Keratinocyte (primary cell): ENCODE results near the gene GNB4. TPM values are rescaled to one million over a fixed set of nuclear protein-coding genes. Genes with fewer than 3 reads are reported as not detected.
A peak's percentile ranks its signal among the peaks of the same experiment; 100 is the strongest.

Experiments
- DNase-seq: peaks from one replicate; pipeline ENCODE4 v3.0.0-alpha.2; 2011; ENCODE audit warnings: low read depth, missing footprints, low spot score
- FAIRE-seq: peaks from 2 replicates; lab custom pipeline; 2011; peaks lifted over from hg19 to GRCh38; lab: Jason Lieb, UNC
- H2AFZ ChIP-seq: 2 replicates; pipeline ENCODE4 v1.6.0; 2012; ENCODE audit warnings: low read length, control low read depth, inconsistent platforms; ENCODE audit not compliant: control insufficient read depth
- H3K27ac ChIP-seq: 2 replicates; pipeline ENCODE4 v1.5.1; 2011; ENCODE audit warnings: low read length; ENCODE audit not compliant: control insufficient read depth, insufficient read depth
- H3K27me3 ChIP-seq: 3 replicates; pipeline ENCODE4 v1.6.0; 2011; ENCODE audit warnings: low read length; ENCODE audit not compliant: control insufficient read depth, insufficient read depth; ENCODE audit errors: extremely low read depth
- H3K36me3 ChIP-seq, 2 experiments: 2 replicates in 1 of 2; 3 replicates in 1 of 2; pipeline ENCODE4 v1.5.1; 2011; ENCODE audit warnings: low read length in 2 of 2, mild to moderate bottlenecking in 1 of 2; ENCODE audit not compliant: control insufficient read depth in 2 of 2, insufficient read depth in 2 of 2; ENCODE audit errors: extremely low read depth in 1 of 2
- H3K4me1 ChIP-seq: 3 replicates; pipeline ENCODE4 v1.5.1; 2011; ENCODE audit warnings: low read length; ENCODE audit not compliant: control insufficient read depth, insufficient read depth; ENCODE audit errors: extremely low read depth
- H3K4me2 ChIP-seq: 3 replicates; pipeline ENCODE4 v1.6.0; 2011; ENCODE audit warnings: low read depth, low read length; ENCODE audit not compliant: control insufficient read depth, insufficient read depth; ENCODE audit errors: extremely low read depth
- H3K4me3 ChIP-seq, 3 experiments: fragments of 200-600 bp in 1 of 3; sonication (generic) in 1 of 3; 2 replicates in 2 of 3; 3 replicates in 1 of 3; pipeline ENCODE4 v1.5.1; 2011 to 2016; ENCODE audit warnings: low read length in 3 of 3, mild to moderate bottlenecking in 3 of 3, control low read depth in 2 of 3, inconsistent platforms in 1 of 3, low read depth in 1 of 3, mixed read lengths in 1 of 3, mixed run types in 1 of 3, moderate library complexity in 1 of 3; ENCODE audit not compliant: control insufficient read depth in 2 of 3, insufficient read depth in 2 of 3; ENCODE audit errors: extremely low read depth in 1 of 3
- H3K79me2 ChIP-seq: 2 replicates; pipeline ENCODE4 v1.6.0; 2012; ENCODE audit warnings: low read length; ENCODE audit not compliant: control insufficient read depth, insufficient read depth
- H3K9ac ChIP-seq: 3 replicates; pipeline ENCODE4 v1.6.0; 2011; ENCODE audit warnings: low read length; ENCODE audit not compliant: control insufficient read depth, insufficient read depth; ENCODE audit errors: extremely low read depth
- H3K9me1 ChIP-seq: 3 replicates; pipeline ENCODE4 v1.6.0; 2011; ENCODE audit warnings: low read length; ENCODE audit not compliant: control insufficient read depth, insufficient read depth; ENCODE audit errors: extremely low read depth
- H3K9me3 ChIP-seq: 2 replicates; pipeline ENCODE4 v1.5.1; 2012; ENCODE audit warnings: low read depth, low read length; ENCODE audit not compliant: control insufficient read depth
- H4K20me1 ChIP-seq: 3 replicates; pipeline ENCODE4 v1.6.0; 2011; ENCODE audit warnings: low read length; ENCODE audit not compliant: control insufficient read depth, insufficient read depth; ENCODE audit errors: extremely low read depth
- CTCF ChIP-seq, 3 experiments: IDR thresholded peaks in 1 of 3; conservative IDR thresholded peaks in 1 of 3; optimal IDR thresholded peaks in 1 of 3; 2 replicates in 2 of 3; 3 replicates in 1 of 3; pipeline versions ENCODE3 to v1.5.1; 2011; ENCODE audit warnings: low read length in 3 of 3, mild to moderate bottlenecking in 3 of 3, moderate library complexity in 2 of 3, control low read depth in 1 of 3, inconsistent platforms in 1 of 3; ENCODE audit not compliant: insufficient read depth in 2 of 3; ENCODE audit errors: extremely low read depth in 1 of 3
- EZH2 ChIP-seq: IDR thresholded peaks from one replicate; pipeline ENCODE4 v1.6.1; 2012; ENCODE audit warnings: inconsistent platforms, mild to moderate bottlenecking, low read length, moderate library complexity
- dilution Hi-C: fragments of 300-500 bp; cut with MboI; formaldehyde crosslinking; loops from one replicate; pipeline ENCODE4 v1.7.0; 2020; ENCODE audit warnings: low sequenced_read_pairs; ENCODE audit not compliant: extremely low pct_ligation_motif_present
- polyA plus RNA-seq, 5 experiments: library from polyadenylated mRNA; depleted of rRNA in 3 of 5; stranded (reverse) in 3 of 5; stranded (forward) in 1 of 5; unstranded in 1 of 5; fragments of >200 nt; gene quantifications; 1 replicate in 1 of 5; 2 replicates in 3 of 5; 3 replicates in 1 of 5; pipeline versions ENCODE4 v1.2.1 to v1.2.3, GENCODE V29; 2011 to 2012; ENCODE audit warnings: missing spikeins in 2 of 5, low read depth in 1 of 5, low replicate concordance in 1 of 5

GNB4 gene
- polyA plus RNA-seq, 1 donor (not counting 4 experiments of a cell fraction or from before 2014, with no cell fraction given), result 51.1 TPM

GRCh38 chr3:179455954-179456353 is 4.7 kb upstream of the GNB4 start:
- no peak overlapping the region for H3K9ac ChIP-seq
- H3K4me2 ChIP-seq, result peak overlapping the region; percentile 77
- peak overlapping the region; percentile 50 for H3K27ac ChIP-seq
- DNase-seq, result no peak
- H3K27me3 ChIP-seq, result no peaks in the 10 kb centered on the region
- dilution Hi-C loops, result no loop called here
- H3K4me3 ChIP-seq, result peak overlapping the region in 1 of 3 experiments; percentile 18
- H3K79me2 ChIP-seq, result no peaks in the 10 kb centered on the region
- H2AFZ ChIP-seq, result peak overlapping the region; percentile 57
- H3K4me1 ChIP-seq, result peaks cover 30% of the 10 kb centered on the region
- TF ChIP-seq CTCF (optimal IDR thresholded peaks at IDR 0.05 in 1 of 3, IDR thresholded peaks at IDR 0.05 in 1 of 3, conservative IDR thresholded peaks at IDR 0.05 in 1 of 3; ENCODE audit: extremely low read depth in 1 of 3, insufficient read depth in 2 of 3, low read length in 3 of 3) (no peak), EZH2 (no peak)
- no peak for FAIRE-seq
- H3K9me1 ChIP-seq, result no peaks in the 10 kb centered on the region
- no peaks in the 10 kb centered on the region for H4K20me1 ChIP-seq
- H3K36me3 ChIP-seq, result no peaks in the 10 kb centered on the region
- H3K9me3 ChIP-seq, result no peaks in the 10 kb centered on the region

- dilution Hi-C loops, result no loop called here
- Histone ChIP-seq H4K20me1 (no peaks in the 10 kb centered on the region), H2AFZ (peak overlapping the region; percentile 57), H3K27me3 (no peaks in the 10 kb centered on the region), H3K79me2 (peaks cover 10% of the 10 kb centered on the region), H3K4me2 (peak overlapping the region; percentile 77), H3K4me3 (peak overlapping the region in 1 of 3 experiments; percentile 36), H3K27ac (peak overlapping the region; percentile 50), H3K4me1 (peaks cover 30% of the 10 kb centered on the region), H3K36me3 (no peaks in the 10 kb centered on the region), H3K9me3 (no peaks in the 10 kb centered on the region), H3K9ac (peak overlapping the region; percentile 30), H3K9me1 (no peaks in the 10 kb centered on the region)
- DNase-seq, result no peak
- peak; percentile 56 for FAIRE-seq
- no peak for TF ChIP-seq CTCF (optimal IDR thresholded peaks at IDR 0.05 in 1 of 3, IDR thresholded peaks at IDR 0.05 in 1 of 3, conservative IDR thresholded peaks at IDR 0.05 in 1 of 3; ENCODE audit: extremely low read depth in 1 of 3, insufficient read depth in 2 of 3, low read length in 3 of 3)
- TF ChIP-seq EZH2, result no peak
Measured at GRCh38 chr3:179454887-179455286, 3.6 kb upstream of the GNB4 start.
